ENCODE measurements around the gene NGB. TPM values are rescaled to one million over a fixed set of nuclear protein-coding genes. Genes with fewer than 3 reads are reported as not detected.

NGB gene
- total RNA-seq, 1 donor from 2014 or later = not detected

GRCh38 chr14:77241955-77242354 is 29.1 kb downstream of the NGB start:
- DNase-seq (ENCODE audit: low read depth, low spot score) = no peak
- H3K27ac Mint-ChIP-seq (ENCODE audit: unreplicated experiment) = no peak overlapping the region
- no peaks in the 10 kb centered on the region for H3K9me3 Mint-ChIP-seq
- no peaks in the 10 kb centered on the region for H3K36me3 Mint-ChIP-seq (ENCODE audit: low read depth)
- H3K4me3 Mint-ChIP-seq = no peak overlapping the region
- no peaks in the 10 kb centered on the region for H3K27me3 Mint-ChIP-seq (ENCODE audit: low read depth)
- H3K4me1 Mint-ChIP-seq = no peaks in the 10 kb centered on the region
- TF ChIP-seq CTCF (conservative IDR thresholded peaks at IDR 0.05) = no peak

GRCh38 chr14:77240336-77240915 is 30.6 kb downstream of the NGB start:
- DNase-seq (ENCODE audit: low read depth, low spot score) = no peak
- H3K9me3 Mint-ChIP-seq = no peaks in the 10 kb centered on the region
- no peak for TF ChIP-seq CTCF (conservative IDR thresholded peaks at IDR 0.05)
- no peaks in the 10 kb centered on the region for H3K4me1 Mint-ChIP-seq
- no peak overlapping the region for H3K27ac Mint-ChIP-seq (ENCODE audit: unreplicated experiment)
- no peaks in the 10 kb centered on the region for H3K27me3 Mint-ChIP-seq (ENCODE audit: low read depth)
- H3K4me3 Mint-ChIP-seq = no peak overlapping the region
- H3K36me3 Mint-ChIP-seq (ENCODE audit: low read depth) = no peaks in the 10 kb centered on the region

GRCh38 chr14:77239412-77239811 is 31.6 kb downstream of the NGB start:
- no peak for TF ChIP-seq CTCF (conservative IDR thresholded peaks at IDR 0.05)
- DNase-seq (ENCODE audit: low read depth, low spot score) = no peak
- no peaks in the 10 kb centered on the region for H3K36me3 Mint-ChIP-seq (ENCODE audit: low read depth)
- H3K4me1 Mint-ChIP-seq = no peaks in the 10 kb centered on the region
- H3K9me3 Mint-ChIP-seq = no peaks in the 10 kb centered on the region
- no peak overlapping the region for H3K4me3 Mint-ChIP-seq
- no peaks in the 10 kb centered on the region for H3K27me3 Mint-ChIP-seq (ENCODE audit: low read depth)
- H3K27ac Mint-ChIP-seq (ENCODE audit: unreplicated experiment) = no peak overlapping the region

GRCh38 chr14:77238996-77239395 is 32.0 kb downstream of the NGB start:
- Mint-ChIP-seq H3K9me3 (no peaks in the 10 kb centered on the region), H3K27ac (ENCODE audit: unreplicated experiment) (no peak overlapping the region), H3K4me3 (no peak overlapping the region), H3K27me3 (ENCODE audit: low read depth) (no peaks in the 10 kb centered on the region), H3K36me3 (ENCODE audit: low read depth) (no peaks in the 10 kb centered on the region), H3K4me1 (no peaks in the 10 kb centered on the region)
- no peak for TF ChIP-seq CTCF (conservative IDR thresholded peaks at IDR 0.05)
- DNase-seq (ENCODE audit: low read depth, low spot score) = no peak

GRCh38 chr14:77238356-77238755 is 32.6 kb downstream of the NGB start:
- no peak for TF ChIP-seq CTCF (conservative IDR thresholded peaks at IDR 0.05)

More at GRCh38 chr14:77238356-77238755, 32.6 kb downstream of the NGB start:
- Mint-ChIP-seq H3K27me3 (ENCODE audit: low read depth) (no peaks in the 10 kb centered on the region), H3K27ac (ENCODE audit: unreplicated experiment) (no peak overlapping the region), H3K4me1 (no peaks in the 10 kb centered on the region), H3K4me3 (no peak overlapping the region), H3K9me3 (no peaks in the 10 kb centered on the region), H3K36me3 (ENCODE audit: low read depth) (no peaks in the 10 kb centered on the region)
- no peak for DNase-seq (ENCODE audit: low read depth, low spot score)
